OCI-LY3 (cell line): Measurements from ENCODE around the gene CFAP43.

Experiments used
- H2AFZ ChIP-seq: fragments of 200-600, 300-600 bp; shearing (Covaris generic); 2 replicates; pipeline ENCODE4 v1.6.0; 2014; ENCODE audit warnings: antibody characterized with exemption, low read depth, low read length
- H3K27ac ChIP-seq: fragments of 200-600, 300-600 bp; sonication (generic); 2 replicates; pipeline ENCODE4 v1.5.1; 2014; ENCODE audit warnings: mild to moderate bottlenecking, low read length, moderate library complexity, mixed read lengths
- H3K27me3 ChIP-seq: fragments of 200-600, 300-600 bp; sonication (generic); 2 replicates; pipeline ENCODE4 v1.6.1; 2014; ENCODE audit warnings: low read depth, low read length, mixed read lengths
- H3K36me3 ChIP-seq: fragments of 200-600, 300-600 bp; sonication (generic); replicated peaks from 2 replicates; pipeline ENCODE3; 2014; ENCODE audit warnings: low read depth, low read length, mixed read lengths
- H3K4me1 ChIP-seq: fragments of 300-600, 200-600 bp; sonication (generic); 2 replicates; pipeline ENCODE4 v1.6.1; 2014; ENCODE audit warnings: low read length, mixed read lengths
- H3K4me2 ChIP-seq: fragments of 200-600, 300-600 bp; sonication (generic); 2 replicates; pipeline ENCODE4 v1.6.1; 2014; ENCODE audit warnings: low read length, mixed read lengths
- H3K4me3 ChIP-seq: fragments of 300-600, 200-600 bp; sonication (generic); 2 replicates; pipeline ENCODE4 v1.5.1; 2014; ENCODE audit warnings: antibody characterized with exemption, mild to moderate bottlenecking, low read length, moderate library complexity
- H3K79me2 ChIP-seq: fragments of 300-600, 200-600 bp; shearing (Covaris generic); 2 replicates; pipeline ENCODE4 v1.6.1; 2014; ENCODE audit warnings: mild to moderate bottlenecking, low read length, mixed read lengths
- H3K9ac ChIP-seq: fragments of 300-600, 200-600 bp; shearing (Covaris generic); 2 replicates; pipeline ENCODE4 v1.6.0; 2014; ENCODE audit warnings: mild to moderate bottlenecking, low read length, moderate library complexity
- H3K9me3 ChIP-seq: fragments of 200-600, 300-600 bp; shearing (Covaris generic); 2 replicates; pipeline ENCODE4 v1.6.1; 2014; ENCODE audit warnings: low read length, mixed read lengths; ENCODE audit not compliant: insufficient read depth
- H4K20me1 ChIP-seq: fragments of 200-600, 300-600 bp; sonication (generic); 2 replicates; pipeline ENCODE4 v1.6.1; 2016; ENCODE audit warnings: low read length, mixed read lengths; ENCODE audit not compliant: insufficient read depth
- EZH2phosphoT487 ChIP-seq: fragments of 200-600 bp; shearing (Covaris generic); IDR thresholded peaks from 2 replicates; pipeline ENCODE4 v1.6.1; 2018; ENCODE audit warnings: antibody characterized with exemption, mixed run types, low read depth
- TF ChIP-seq, protein P1 (sequence below): fragments of 200-600, 300-600 bp; sonication (generic); IDR thresholded peaks from 2 replicates; pipeline ENCODE4 v1.5.1; 2014; ENCODE audit warnings: antibody characterized with exemption, low read length, low read depth

The CFAP43 gene

DNA sequence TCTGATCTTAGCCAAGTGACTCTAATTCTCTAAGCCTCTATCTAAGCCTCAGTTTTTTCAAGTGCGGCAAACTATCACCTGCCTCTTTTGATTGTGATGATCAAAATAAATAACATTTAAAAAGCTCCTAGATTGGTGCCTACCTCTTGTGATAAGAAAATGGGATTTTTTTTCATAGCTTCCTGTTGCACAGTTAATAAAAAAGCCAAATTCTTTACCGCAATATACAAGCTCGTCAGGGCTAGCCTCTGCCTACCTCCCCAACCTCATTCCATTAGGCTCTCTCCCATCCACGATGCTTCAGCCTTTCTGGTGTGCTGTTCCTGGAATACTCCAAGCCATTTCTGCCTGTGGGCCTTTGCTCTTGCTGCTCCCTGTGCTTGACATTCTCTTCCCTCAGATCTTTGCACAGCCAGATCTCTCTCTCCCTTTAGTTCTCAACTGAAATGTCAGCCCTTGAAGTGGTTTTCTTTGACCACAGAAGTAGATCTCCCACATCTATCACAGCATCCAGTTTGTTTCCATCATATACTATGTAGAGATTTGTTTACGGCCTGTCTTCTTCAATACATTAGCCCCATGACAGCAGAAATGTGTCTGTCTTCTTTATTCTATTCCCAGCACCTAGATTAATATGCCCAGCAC, 61.4 kb downstream of the CFAP43 start:
- Histone ChIP-seq H3K27ac (no peak overlapping the region), H4K20me1 (no peaks in the 10 kb centered on the region), H3K36me3 (no peaks in the 10 kb centered on the region), H2AFZ (no peak overlapping the region), H3K79me2 (no peaks in the 10 kb centered on the region), H3K4me1 (no peaks in the 10 kb centered on the region), H3K4me2 (no peak overlapping the region), H3K27me3 (0 out of 2 replicates have a peak, but pooled peaks cover 7% of the 10 kb centered on the region), H3K4me3 (no peak overlapping the region), H3K9me3 (no peaks in the 10 kb centered on the region), H3K9ac (no peak overlapping the region)
- no peak for TF ChIP-seq EZH2phosphoT487
- TF ChIP-seq, protein P1, sequence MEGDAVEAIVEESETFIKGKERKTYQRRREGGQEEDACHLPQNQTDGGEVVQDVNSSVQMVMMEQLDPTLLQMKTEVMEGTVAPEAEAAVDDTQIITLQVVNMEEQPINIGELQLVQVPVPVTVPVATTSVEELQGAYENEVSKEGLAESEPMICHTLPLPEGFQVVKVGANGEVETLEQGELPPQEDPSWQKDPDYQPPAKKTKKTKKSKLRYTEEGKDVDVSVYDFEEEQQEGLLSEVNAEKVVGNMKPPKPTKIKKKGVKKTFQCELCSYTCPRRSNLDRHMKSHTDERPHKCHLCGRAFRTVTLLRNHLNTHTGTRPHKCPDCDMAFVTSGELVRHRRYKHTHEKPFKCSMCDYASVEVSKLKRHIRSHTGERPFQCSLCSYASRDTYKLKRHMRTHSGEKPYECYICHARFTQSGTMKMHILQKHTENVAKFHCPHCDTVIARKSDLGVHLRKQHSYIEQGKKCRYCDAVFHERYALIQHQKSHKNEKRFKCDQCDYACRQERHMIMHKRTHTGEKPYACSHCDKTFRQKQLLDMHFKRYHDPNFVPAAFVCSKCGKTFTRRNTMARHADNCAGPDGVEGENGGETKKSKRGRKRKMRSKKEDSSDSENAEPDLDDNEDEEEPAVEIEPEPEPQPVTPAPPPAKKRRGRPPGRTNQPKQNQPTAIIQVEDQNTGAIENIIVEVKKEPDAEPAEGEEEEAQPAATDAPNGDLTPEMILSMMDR = no peak

DNA sequence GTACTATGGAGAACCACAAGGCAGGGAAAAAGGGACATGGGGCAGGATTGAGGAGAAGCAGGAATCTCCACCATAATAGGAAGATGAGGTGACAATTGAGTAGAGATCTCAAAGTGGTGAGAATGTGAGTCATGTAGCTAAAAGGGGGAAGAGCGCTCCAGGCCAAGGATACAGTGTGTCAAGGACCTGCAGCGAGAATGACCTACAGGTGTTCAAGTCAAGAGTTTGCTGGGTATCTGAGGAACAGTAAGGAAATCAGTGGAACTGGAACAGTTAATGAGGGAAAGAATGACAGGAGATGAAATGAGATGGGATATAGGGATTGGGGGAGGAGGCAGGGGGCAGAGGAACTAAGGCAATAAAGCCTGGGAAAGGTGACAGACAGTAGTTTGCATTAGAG, 76.6 kb downstream of the CFAP43 start:
- no peaks in the 10 kb centered on the region for H3K9me3 ChIP-seq
- H3K27ac ChIP-seq = no peak overlapping the region
- no peak overlapping the region for H3K4me3 ChIP-seq
- H3K4me1 ChIP-seq = no peaks in the 10 kb centered on the region
- TF ChIP-seq, protein P1 = no peak
- H3K36me3 ChIP-seq = no peaks in the 10 kb centered on the region
- H2AFZ ChIP-seq = no peak overlapping the region
- H4K20me1 ChIP-seq = no peaks in the 10 kb centered on the region
- H3K79me2 ChIP-seq = no peaks in the 10 kb centered on the region
- no peak overlapping the region for H3K4me2 ChIP-seq
- no peak overlapping the region for H3K9ac ChIP-seq
- H3K27me3 ChIP-seq = no peaks in the 10 kb centered on the region; the same call in 1 of the 2 replicates

DNA sequence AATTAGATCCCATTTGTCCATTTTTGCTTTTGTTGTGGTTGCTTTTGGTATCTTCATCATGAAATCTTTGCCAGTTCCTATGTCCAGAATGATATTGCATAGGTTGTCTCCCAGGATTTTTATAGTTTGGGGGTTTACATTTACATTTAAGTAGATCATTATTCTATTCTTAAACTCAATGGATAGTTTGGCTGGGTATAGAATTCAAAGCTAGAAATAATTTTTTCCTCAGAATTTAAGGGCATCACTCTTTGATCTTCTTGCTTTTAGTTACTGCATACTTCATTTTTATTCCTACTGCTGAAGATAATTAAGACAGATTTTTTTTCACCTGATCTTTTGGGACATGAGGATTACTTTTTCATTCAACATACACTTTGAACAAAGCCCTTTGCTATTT, 80.4 kb downstream of the CFAP43 start:
- Histone ChIP-seq H2AFZ (no peak overlapping the region), H3K27me3 (no peaks in the 10 kb centered on the region), H3K9ac (no peak overlapping the region), H3K79me2 (no peaks in the 10 kb centered on the region), H3K9me3 (no peaks in the 10 kb centered on the region), H3K36me3 (no peaks in the 10 kb centered on the region), H3K4me1 (no peaks in the 10 kb centered on the region), H3K4me2 (no peak overlapping the region), H3K27ac (no peak overlapping the region), H3K4me3 (no peak overlapping the region), H4K20me1 (no peaks in the 10 kb centered on the region)
- TF ChIP-seq, protein P1 = no peak
- TF ChIP-seq EZH2phosphoT487 = no peak

DNA sequence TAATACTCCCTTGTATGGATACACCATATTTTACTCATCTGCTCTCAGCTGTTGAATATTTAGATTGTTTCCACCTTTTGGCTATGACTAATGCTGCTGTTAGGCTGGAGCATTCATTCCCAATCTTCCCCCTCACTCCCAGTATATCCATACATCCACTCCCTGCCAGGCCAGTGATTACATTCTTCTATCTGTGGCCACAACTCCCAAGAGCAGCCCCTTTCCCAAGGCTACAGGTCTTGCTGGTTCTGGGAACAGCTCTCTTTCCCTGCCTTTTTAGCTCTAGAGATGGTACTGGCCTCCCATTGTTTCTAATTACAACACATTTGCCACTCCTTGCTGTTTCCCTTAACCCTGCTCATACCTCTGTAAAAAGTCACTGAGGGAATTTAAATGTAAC, 82.0 kb downstream of the CFAP43 start:
- no peak for TF ChIP-seq EZH2phosphoT487
- TF ChIP-seq, protein P1 = no peak
- H3K9me3 ChIP-seq = no peaks in the 10 kb centered on the region
- no peaks in the 10 kb centered on the region for H3K79me2 ChIP-seq
- H3K4me1 ChIP-seq = no peaks in the 10 kb centered on the region
- no peaks in the 10 kb centered on the region for H3K36me3 ChIP-seq
- H3K27ac ChIP-seq = no peak overlapping the region
- H2AFZ ChIP-seq = no peak overlapping the region
- no peaks in the 10 kb centered on the region for H3K27me3 ChIP-seq
- H3K4me2 ChIP-seq = no peak overlapping the region
- H4K20me1 ChIP-seq = no peaks in the 10 kb centered on the region
- no peak overlapping the region for H3K4me3 ChIP-seq
- no peak overlapping the region for H3K9ac ChIP-seq
